ENCODE data around the gene COBLL1.

DNA sequence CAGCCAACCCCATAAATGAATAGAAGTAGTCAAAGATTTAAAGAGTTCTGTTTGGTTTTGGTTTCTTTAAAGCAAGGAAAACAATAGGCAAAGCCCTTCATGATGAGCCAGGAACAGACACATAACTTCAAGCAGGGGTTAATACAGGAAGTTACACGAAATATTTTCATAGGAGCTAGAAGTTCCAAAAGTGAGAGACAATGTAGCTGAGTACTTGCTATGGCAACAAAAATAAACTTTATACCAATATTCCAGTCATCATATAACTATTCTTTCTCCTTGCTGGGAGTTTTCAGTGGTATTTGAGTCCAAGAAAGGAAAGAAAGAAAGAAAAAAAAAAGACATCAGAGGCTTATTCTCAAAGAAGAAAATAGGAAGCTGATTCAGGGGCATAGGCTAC, 56.2 kb downstream of the COBLL1 start:
- TF ChIP-seq, protein P1, sequence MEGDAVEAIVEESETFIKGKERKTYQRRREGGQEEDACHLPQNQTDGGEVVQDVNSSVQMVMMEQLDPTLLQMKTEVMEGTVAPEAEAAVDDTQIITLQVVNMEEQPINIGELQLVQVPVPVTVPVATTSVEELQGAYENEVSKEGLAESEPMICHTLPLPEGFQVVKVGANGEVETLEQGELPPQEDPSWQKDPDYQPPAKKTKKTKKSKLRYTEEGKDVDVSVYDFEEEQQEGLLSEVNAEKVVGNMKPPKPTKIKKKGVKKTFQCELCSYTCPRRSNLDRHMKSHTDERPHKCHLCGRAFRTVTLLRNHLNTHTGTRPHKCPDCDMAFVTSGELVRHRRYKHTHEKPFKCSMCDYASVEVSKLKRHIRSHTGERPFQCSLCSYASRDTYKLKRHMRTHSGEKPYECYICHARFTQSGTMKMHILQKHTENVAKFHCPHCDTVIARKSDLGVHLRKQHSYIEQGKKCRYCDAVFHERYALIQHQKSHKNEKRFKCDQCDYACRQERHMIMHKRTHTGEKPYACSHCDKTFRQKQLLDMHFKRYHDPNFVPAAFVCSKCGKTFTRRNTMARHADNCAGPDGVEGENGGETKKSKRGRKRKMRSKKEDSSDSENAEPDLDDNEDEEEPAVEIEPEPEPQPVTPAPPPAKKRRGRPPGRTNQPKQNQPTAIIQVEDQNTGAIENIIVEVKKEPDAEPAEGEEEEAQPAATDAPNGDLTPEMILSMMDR (IDR thresholded peaks at IDR 0.05): no peak
- TF ChIP-seq EZH2phosphoT487 (IDR thresholded peaks at IDR 0.05) (no peak), EZH2 (IDR thresholded peaks at IDR 0.05) (no peak)

All from neural progenitor cell (in vitro differentiated cells).